Measurements from ENCODE around the gene TRERF1.
A peak's percentile ranks its signal among the peaks of the same experiment; 100 is the strongest.

Gene TRERF1

GRCh38 chr6:42276034-42276890 is 175.5 kb downstream of the TRERF1 start:
- no peak for DNase-seq (ENCODE audit: low read depth, low spot score)

DNA sequence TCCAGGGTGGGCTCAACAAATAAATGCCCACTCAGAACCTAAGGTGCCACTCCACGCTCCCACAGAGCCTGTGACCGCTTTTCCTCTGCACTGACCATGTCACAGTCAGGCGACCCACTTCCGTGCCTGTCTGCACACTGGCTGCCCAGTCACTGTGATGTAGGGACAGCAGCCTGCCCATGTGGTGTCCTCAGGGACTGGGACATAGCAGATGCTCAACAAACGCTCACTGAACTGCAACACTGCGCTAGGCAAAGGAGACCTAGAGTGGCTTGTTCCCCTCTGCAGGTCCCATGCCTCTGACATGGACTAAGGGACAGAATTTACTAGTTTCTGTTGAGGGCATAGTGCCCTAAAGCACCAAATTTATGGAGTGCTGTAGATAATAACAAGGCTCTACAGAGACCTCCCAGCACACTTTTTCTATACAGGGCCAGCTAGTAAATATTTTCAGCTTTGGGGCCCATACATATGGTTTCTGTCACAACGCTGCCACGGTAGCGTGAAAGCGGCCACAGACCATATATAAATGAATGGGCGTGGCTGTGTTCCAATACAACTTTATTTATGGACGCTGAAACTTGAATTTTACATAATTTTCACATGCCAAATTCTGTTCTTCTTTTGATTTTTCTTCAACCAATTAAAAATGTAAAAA is 176.2 kb downstream of the TRERF1 start:
- no peak for DNase-seq (ENCODE audit: low read depth, low spot score)

- no peak for DNase-seq (ENCODE audit: low read depth, low spot score)
Observed at GRCh38 chr6:42274898-42275297, 176.8 kb downstream of the TRERF1 start.

GRCh38 chr6:42271834-42272805 is 179.6 kb downstream of the TRERF1 start:
- DNase-seq (ENCODE audit: low read depth, low spot score), result no peak

DNA sequence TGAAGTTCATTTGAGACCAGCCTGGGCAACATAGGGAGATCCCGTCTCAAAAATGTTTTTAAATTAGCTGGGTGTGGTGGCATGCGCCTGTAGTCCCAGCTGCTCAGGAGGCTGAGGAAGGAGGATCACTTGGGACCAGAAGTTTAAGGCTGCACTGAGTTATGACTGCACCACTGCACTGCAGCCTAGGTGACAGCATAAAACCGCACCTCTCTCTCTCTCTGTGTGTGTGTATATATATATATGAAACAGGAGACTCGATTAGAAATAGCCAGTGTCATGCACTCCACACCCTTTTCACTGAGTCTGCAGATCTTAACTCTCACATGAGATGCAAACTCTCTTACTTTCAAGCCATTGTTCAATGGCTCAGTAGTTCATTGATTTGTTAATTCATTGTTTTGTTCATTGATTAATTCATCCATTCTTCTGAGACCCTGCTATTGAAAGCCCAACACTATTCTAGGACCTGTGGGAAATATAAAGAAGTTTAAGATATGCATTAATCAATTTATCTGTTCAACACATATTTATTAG is 181.7 kb downstream of the TRERF1 start:
- no peak for DNase-seq (ENCODE audit: low read depth, low spot score)

DNA sequence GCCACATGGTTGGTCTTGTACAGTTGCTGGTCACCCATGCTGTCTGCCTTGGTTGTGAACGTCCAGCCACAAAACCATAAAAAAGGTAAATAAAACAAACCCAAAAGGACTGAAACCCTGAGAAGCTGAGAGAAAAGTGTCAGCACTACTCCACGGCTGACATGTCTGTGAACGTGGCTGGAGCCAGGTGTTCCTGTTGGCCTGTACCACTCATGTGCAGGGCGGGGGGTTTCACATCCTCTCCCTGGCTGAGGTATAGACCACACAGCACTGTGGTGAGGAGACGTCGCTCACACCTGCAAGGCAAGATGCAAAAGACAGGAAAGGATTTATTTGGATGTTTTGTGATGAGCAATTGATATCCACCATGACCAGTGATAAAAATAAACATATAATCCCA is 182.2 kb downstream of the TRERF1 start:
- DNase-seq (ENCODE audit: low read depth, low spot score), result no peak

DNA sequence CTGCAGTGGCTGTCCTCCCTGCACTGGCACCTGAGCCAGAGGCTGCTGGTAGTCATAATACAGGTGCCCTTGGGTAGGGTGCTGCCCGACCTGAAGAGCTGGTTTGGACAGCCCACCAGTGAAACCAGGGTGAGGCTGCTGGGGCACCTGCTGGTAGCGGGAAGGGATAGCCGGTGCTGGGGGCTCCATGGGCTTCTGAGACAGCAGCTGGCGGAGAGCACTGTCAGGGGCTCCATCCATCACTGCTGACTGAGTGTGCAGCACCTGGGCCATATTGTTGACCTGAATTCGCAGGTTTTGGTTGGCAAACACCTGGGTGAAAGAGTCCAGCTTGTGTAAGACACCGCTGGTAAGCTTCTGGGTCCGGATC is 182.9 kb downstream of the TRERF1 start:
- no peak for DNase-seq (ENCODE audit: low read depth, low spot score)

DNA sequence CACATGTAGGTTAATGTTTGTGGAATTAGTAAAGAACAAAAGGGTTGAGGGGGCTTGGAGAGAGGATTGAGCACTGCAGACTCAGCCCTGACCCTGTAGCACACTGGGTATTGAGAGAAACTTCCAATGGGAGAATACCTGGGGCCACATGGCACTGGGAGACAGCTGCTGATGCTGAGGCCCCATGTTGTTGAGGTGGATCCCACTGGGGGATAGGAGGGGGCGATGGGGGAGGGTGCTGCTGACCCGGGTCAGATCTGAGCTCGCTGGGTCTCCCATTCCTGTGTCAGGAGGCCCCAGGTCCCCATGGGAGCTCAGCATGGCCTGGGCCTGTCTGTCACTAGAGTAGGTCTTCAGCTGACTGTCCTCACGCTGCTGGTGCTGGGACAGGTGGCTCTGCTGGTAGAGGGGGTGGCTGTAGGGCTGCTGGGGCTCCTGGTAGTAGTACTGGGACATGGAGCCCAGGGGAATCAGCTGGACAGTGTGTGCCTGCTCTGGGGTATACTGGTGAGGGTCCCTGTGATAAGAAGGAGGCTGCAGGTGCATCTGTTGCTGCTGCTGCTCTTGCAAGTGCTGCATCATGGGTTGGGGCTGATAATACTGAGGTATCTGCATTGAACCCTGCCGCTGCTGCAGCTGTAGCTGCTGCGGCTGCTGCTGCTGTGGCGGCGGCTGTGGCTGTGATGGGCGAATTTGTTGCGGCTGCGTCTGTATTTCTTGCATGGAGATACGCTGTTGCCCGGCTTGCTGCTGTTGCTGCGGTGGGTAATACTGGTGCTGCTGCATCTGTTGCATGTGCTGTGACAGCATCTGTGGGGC is 183.5 kb downstream of the TRERF1 start:
- no peak for DNase-seq (ENCODE audit: low read depth, low spot score)

GRCh38 chr6:42266538-42266937 is 185.2 kb downstream of the TRERF1 start:
- no peak for DNase-seq (ENCODE audit: low read depth, low spot score)

DNA sequence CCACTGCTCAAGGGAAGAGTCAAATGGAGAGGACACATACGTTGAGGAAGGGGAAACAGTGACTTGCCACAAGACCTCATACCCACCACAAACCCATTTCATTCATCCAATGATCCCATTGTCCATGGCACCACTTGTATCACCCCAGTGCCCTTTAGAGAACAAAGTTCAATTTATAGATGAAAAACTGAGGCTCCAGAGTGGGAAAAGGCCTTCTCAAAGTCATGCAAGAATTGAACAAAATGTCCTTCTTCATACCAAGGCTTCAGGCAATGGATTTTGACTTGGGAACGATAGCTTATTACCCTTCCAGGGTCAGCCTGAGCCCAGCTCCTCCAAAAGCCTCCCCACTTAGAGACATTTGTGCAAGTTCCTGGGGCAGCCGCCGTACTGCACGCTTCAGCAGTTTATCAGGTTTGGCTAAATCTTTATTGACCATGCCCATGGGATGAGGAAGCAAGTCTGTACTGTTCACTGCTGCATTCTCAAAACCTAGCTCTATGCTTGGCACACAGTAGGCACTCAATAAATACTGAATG is 186.8 kb downstream of the TRERF1 start:
- DNase-seq (ENCODE audit: low read depth, low spot score), result no peak

- no peak for DNase-seq (ENCODE audit: low read depth, low spot score)
Observed at GRCh38 chr6:42264162-42264851, 187.4 kb downstream of the TRERF1 start.

DNA sequence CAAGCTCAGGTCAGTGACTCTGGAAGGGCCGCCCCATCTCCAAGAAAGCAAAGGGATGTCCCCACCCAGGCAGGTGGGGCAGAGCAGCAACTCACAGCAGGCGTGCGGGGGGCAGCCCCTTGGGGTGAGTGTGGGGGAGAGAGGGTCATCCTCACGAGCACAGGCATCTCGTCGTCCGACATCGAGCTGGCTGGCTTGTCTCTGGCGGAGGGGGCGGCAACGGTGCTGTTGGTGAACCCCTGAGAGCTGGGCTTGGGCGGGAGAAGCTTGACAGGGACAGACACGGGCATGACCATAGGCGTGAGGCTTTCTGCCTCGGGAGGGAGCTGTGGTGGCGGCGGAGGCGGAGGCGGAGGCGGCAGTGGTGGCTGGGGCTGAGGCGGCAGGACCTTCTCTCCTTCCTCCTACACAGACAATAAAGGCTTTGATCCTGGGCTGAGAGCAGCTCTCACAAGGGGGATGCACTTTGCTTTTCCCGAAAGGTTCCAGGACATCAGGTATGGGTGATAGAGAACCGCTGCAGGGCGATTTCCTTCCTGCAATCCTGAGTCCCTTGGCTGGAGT is 188.5 kb downstream of the TRERF1 start:
- DNase-seq (ENCODE audit: low read depth, low spot score), result no peak

GRCh38 chr6:42260972-42261371 is 190.8 kb downstream of the TRERF1 start:
- no peak for DNase-seq (ENCODE audit: low read depth, low spot score)

- DNase-seq (ENCODE audit: low read depth, low spot score), result peak; percentile 30
Observed at GRCh38 chr6:42260396-42260888, 191.3 kb downstream of the TRERF1 start.

DNA sequence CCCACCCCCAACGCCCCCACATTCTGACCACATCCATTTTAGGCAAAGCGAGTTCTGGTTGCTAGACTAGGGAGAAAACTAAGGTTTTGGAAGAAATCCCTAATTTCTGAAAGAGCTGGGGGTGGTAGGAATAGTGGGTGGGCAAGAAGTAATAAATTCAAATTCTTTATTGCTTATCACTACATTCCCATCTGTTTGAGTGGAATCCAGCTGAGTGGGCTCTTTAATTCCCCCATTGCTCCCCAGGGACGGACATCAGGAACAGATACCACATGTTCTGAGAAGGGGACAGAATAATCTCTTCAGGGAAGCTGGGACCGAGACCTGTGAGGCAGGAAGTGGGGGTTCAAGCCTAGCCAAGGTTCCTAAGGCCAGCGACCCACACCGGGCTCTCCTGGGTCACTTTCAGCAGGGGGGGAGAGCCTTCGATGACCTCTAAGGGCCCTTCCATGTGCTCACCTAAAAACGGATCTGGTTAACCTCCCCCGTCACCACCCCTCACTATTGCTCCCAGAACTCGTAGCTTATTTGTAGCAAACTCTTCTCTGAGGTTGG is 191.8 kb downstream of the TRERF1 start:
- DNase-seq (ENCODE audit: low read depth, low spot score), result no peak

DNA sequence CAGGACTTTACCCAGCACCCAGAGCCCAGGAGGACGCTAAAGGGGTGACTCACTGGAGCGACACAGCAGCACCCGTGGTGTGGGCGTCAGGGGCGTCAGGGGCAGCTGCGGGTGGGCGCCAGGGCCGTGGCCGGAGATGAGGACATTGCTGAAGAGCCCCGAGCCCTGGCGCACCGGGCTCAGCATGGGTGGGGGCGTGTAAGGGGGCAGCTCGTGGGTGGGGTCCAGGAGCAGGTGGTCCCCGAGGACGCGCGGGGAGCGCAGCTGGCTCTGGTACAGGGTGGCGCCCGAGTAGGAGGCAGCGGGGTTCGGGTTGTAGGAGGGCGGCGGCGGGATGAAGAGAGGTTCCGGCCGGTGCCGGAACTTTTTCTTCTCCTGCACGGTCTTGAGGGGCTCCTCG is 192.4 kb downstream of the TRERF1 start:
- no peak for DNase-seq (ENCODE audit: low read depth, low spot score)

- peak; percentile 80 for DNase-seq (ENCODE audit: low read depth, low spot score)
Observed at GRCh38 chr6:42257614-42258013, 194.1 kb downstream of the TRERF1 start.

- no peak for DNase-seq (ENCODE audit: low read depth, low spot score)
Observed at GRCh38 chr6:42257063-42257462, 194.7 kb downstream of the TRERF1 start.

- no peak for DNase-seq (ENCODE audit: low read depth, low spot score)
Observed at GRCh38 chr6:42255050-42255449, 196.7 kb downstream of the TRERF1 start.

All from iPS DF 19.7 (cell line).